HEK293 (cell line): ENCODE data around the gene ZNF644.

Source experiments
- CTCF ChIP-seq: fragments of 450-650 bp; formaldehyde crosslinking; IDR thresholded peaks from 2 replicates; pipeline ENCODE4 v1.5.1; 2016; ENCODE audit warnings: missing biosample characterization, missing genetic modification characterization
- PBX3 ChIP-seq: sonication (generic); formaldehyde crosslinking; IDR thresholded peaks from 2 replicates; pipeline ENCODE4 v1.8.1; 2022; ENCODE audit warnings: mild to moderate bottlenecking, moderate library complexity, missing genetic modification reagents
- RBAK ChIP-seq: fragments of 450-650 bp; formaldehyde crosslinking; IDR thresholded peaks from 2 replicates; pipeline ENCODE4 v1.5.1; 2016; ENCODE audit warnings: missing biosample characterization, missing genetic modification characterization
- ZNF302 ChIP-seq: fragments of 450-650 bp; formaldehyde crosslinking; IDR thresholded peaks from 2 replicates; pipeline ENCODE4 v1.5.1; 2016; ENCODE audit warnings: missing biosample characterization, missing genetic modification characterization, low read depth
- ZNF707 ChIP-seq: fragments of 450-650 bp; formaldehyde crosslinking; IDR thresholded peaks from 2 replicates; pipeline ENCODE4 v1.5.1; 2016; ENCODE audit warnings: missing biosample characterization, missing genetic modification characterization
- ZSCAN5A ChIP-seq: fragments of 450-650 bp; formaldehyde crosslinking; IDR thresholded peaks from 2 replicates; pipeline ENCODE4 v1.5.1; 2016; ENCODE audit warnings: missing biosample characterization, missing genetic modification characterization

- no peak for TF ChIP-seq ZNF302 (tag by site-specific recombination)
- TF ChIP-seq ZSCAN5A (tag by site-specific recombination), result no peak
- no peak for TF ChIP-seq CTCF
- TF ChIP-seq PBX3 (CRISPR knock-in tag), result no peak
- no peak for TF ChIP-seq RBAK
- no peak for TF ChIP-seq ZNF707 (tag by site-specific recombination)
These were observed 15.5 kb downstream of the ZNF644 start for GRCh38 chr1:91006113-91006908.
